Neuronal stem cell (in vitro differentiated cells): ENCODE data around the gene MBOAT7.
"Not testable (repeated sequence)": the region's sequence is repeated elsewhere in the genome, so short reads cannot be mapped to it uniquely, and the experiment has no call there.

Experiments used
- DNase-seq: peaks from one replicate; pipeline ENCODE4 v3.0.0-alpha.2; 2013; ENCODE audit warnings: low spot score
- H2AFZ ChIP-seq: one replicate; pipeline ENCODE4 v1.6.1; 2013; ENCODE audit warnings: mild to moderate bottlenecking, low read length, inconsistent platforms
- H2AK5ac ChIP-seq: 2 replicates; pipeline ENCODE4 v1.6.1; 2013; ENCODE audit warnings: low read depth, mild to moderate bottlenecking, inconsistent platforms, low read length, moderate library complexity, mixed read lengths
- H2BK120ac ChIP-seq: 2 replicates; pipeline ENCODE4 v1.6.1; 2013; ENCODE audit warnings: low read depth, mild to moderate bottlenecking, inconsistent platforms, low read length, moderate library complexity, mixed read lengths
- H2BK12ac ChIP-seq: one replicate; pipeline ENCODE4 v1.6.1; 2013; ENCODE audit warnings: low read length, inconsistent platforms
- H2BK15ac ChIP-seq: 2 replicates; pipeline ENCODE4 v1.6.1; 2013; ENCODE audit warnings: mild to moderate bottlenecking, low read length, inconsistent platforms, mixed read lengths
- H2BK5ac ChIP-seq: one replicate; pipeline ENCODE4 v1.6.1; 2013; ENCODE audit warnings: inconsistent platforms, mild to moderate bottlenecking, low read length, moderate library complexity
- H3K14ac ChIP-seq: one replicate; pipeline ENCODE4 v1.6.1; 2013; ENCODE audit warnings: low read length, inconsistent platforms
- H3K18ac ChIP-seq: 2 replicates; pipeline ENCODE4 v1.6.1; 2013; ENCODE audit warnings: low read length, inconsistent platforms
- H3K23ac ChIP-seq: 2 replicates; pipeline ENCODE4 v1.6.1; 2013; ENCODE audit warnings: low read depth, mild to moderate bottlenecking, mixed read lengths, low read length, inconsistent platforms; ENCODE audit not compliant: poor library complexity
- H3K27ac ChIP-seq: replicated peaks from 3 replicates; pipeline ENCODE4 v1.5.1; 2013; ENCODE audit warnings: low read length, inconsistent platforms
- H3K27me3 ChIP-seq, 3 experiments: 2 replicates each; pipeline ENCODE4 v1.6.1; 2013; ENCODE audit warnings: low read length in 3 of 3, mild to moderate bottlenecking in 2 of 3, inconsistent platforms in 1 of 3, low read depth in 1 of 3, mixed read lengths in 1 of 3, moderate library complexity in 1 of 3; ENCODE audit not compliant: control insufficient read depth in 3 of 3, insufficient read depth in 3 of 3
- H3K36me3 ChIP-seq, 2 donors: replicated peaks in 1 of 2; 2 replicates each; pipeline ENCODE4 v1.6.1; 2013; ENCODE audit warnings: low read length in 2 of 2; ENCODE audit not compliant: control insufficient read depth in 2 of 2, insufficient read depth in 2 of 2
- H3K4ac ChIP-seq: 2 replicates; pipeline ENCODE4 v1.6.1; 2013; ENCODE audit warnings: inconsistent platforms, mild to moderate bottlenecking, low read length, moderate library complexity
- H3K4me1 ChIP-seq, 2 donors: 1 replicate in 1 of 2; 2 replicates in 1 of 2; pipeline ENCODE4 v1.6.1; 2013; ENCODE audit warnings: low read length in 2 of 2, low read depth in 1 of 2; ENCODE audit not compliant: control insufficient read depth in 2 of 2, insufficient read depth in 1 of 2
- H3K4me2 ChIP-seq: one replicate; pipeline ENCODE4 v1.6.1; 2013; ENCODE audit warnings: mild to moderate bottlenecking, low read length, inconsistent platforms; ENCODE audit not compliant: insufficient read depth, poor library complexity, severe bottlenecking
- H3K4me3 ChIP-seq, 2 donors: 2 replicates each; pipeline ENCODE4 v1.5.1; 2013; ENCODE audit warnings: low read length in 2 of 2, mild to moderate bottlenecking in 2 of 2, inconsistent platforms in 1 of 2, moderate library complexity in 1 of 2
- H3K79me1 ChIP-seq: one replicate; pipeline ENCODE4 v1.6.1; 2013; ENCODE audit warnings: low read depth, mild to moderate bottlenecking, inconsistent platforms, low read length, moderate library complexity
- H3K9ac ChIP-seq: one replicate; pipeline ENCODE4 v1.6.1; 2013; ENCODE audit warnings: mild to moderate bottlenecking, low read depth, low read length, inconsistent platforms; ENCODE audit not compliant: poor library complexity
- H3K9me3 ChIP-seq, 2 donors: replicated peaks in 1 of 2; 2 replicates each; pipeline versions ENCODE3 to v1.6.1; 2013; ENCODE audit warnings: low read length in 2 of 2, mild to moderate bottlenecking in 2 of 2, inconsistent platforms in 1 of 2, low read depth in 1 of 2, mixed read lengths in 1 of 2, moderate library complexity in 1 of 2; ENCODE audit not compliant: control insufficient read depth in 2 of 2, insufficient read depth in 1 of 2
- H4K8ac ChIP-seq: one replicate; pipeline ENCODE4 v1.6.1; 2013; ENCODE audit warnings: low read depth, mild to moderate bottlenecking, inconsistent platforms, low read length, moderate library complexity
- H4K91ac ChIP-seq: one replicate; pipeline ENCODE4 v1.6.1; 2013; ENCODE audit warnings: low read length, low read depth, mild to moderate bottlenecking, inconsistent platforms; ENCODE audit not compliant: poor library complexity
- WGBS, 2 donors: extraction: QIAGEN DNeasy Blood & Tissue Kit; methylation state at CpG; one replicate each; pipeline ENCODE4 v1.1.7; 2013; ENCODE audit warnings: missing lambda C conversion rate in 2 of 2, mixed read lengths in 1 of 2; ENCODE audit not compliant: insufficient read length in 2 of 2, insufficient replicate concordance in 1 of 2; ENCODE audit errors: extremely low coverage in 2 of 2; 5-methylcytosine and 5-hydroxymethylcytosine counted together

MBOAT7 gene

GRCh38 chr19:54183431-54183830 lies 5.9 kb downstream of the MBOAT7 start:
- H3K4me3 ChIP-seq, result peak overlapping the region in 1 of 2 donors; percentile 8
- H3K9me3 ChIP-seq, result no peaks in the 10 kb centered on the region
- H3K14ac ChIP-seq, result no peak overlapping the region
- peaks cover 30 to 55% of the 10 kb centered on the region in 2 donors for H3K36me3 ChIP-seq
- H3K23ac ChIP-seq, result peak overlapping the region; percentile 90
- H2BK15ac ChIP-seq, result no peak overlapping the region
- peaks cover 12 to 21% of the 10 kb centered on the region in 2 donors for H3K4me1 ChIP-seq
- no peak overlapping the region for H3K27ac ChIP-seq
- H2BK5ac ChIP-seq, result no peak overlapping the region
- H2AK5ac ChIP-seq, result no peak overlapping the region
- H3K4ac ChIP-seq, result no peak overlapping the region
- H3K79me1 ChIP-seq, result peaks cover 9% of the 10 kb centered on the region
- no peak overlapping the region for H4K8ac ChIP-seq
- no peak for DNase-seq
- H3K9ac ChIP-seq, result peak overlapping the region; percentile 61
- H3K27me3 ChIP-seq, result no peaks in the 10 kb centered on the region
- WGBS, 2 donors, result no CpG with 5 or more reads among the region's 11 CpGs
- no peak overlapping the region for H3K4me2 ChIP-seq
- no peak overlapping the region for H2BK12ac ChIP-seq
- no peak overlapping the region for H2BK120ac ChIP-seq
- H2AFZ ChIP-seq, result no peak overlapping the region
- no peak overlapping the region for H4K91ac ChIP-seq
- H3K18ac ChIP-seq, result no peak overlapping the region

- not testable (repeated sequence) for H3K4me2 ChIP-seq, H3K79me1 ChIP-seq, H4K91ac ChIP-seq, H2BK12ac ChIP-seq, H3K18ac ChIP-seq, H2AFZ ChIP-seq, H2BK15ac ChIP-seq, H2BK120ac ChIP-seq, H3K27ac ChIP-seq, H3K14ac ChIP-seq, H4K8ac ChIP-seq, H3K23ac ChIP-seq, H3K9ac ChIP-seq, H3K27me3 ChIP-seq, DNase-seq, H2BK5ac ChIP-seq, H2AK5ac ChIP-seq, H3K9me3 ChIP-seq, H3K4ac ChIP-seq, H3K4me3 ChIP-seq
- Histone ChIP-seq H3K4me1 (peaks cover 8 to 23% of the 10 kb centered on the region in 2 donors), H3K36me3 (peaks cover 32 to 55% of the 10 kb centered on the region in 2 donors)
- no CpG with 5 or more reads among the region's 3 CpGs for WGBS, 2 donors
Observed at GRCh38 chr19:54181894-54182293, 7.5 kb downstream of the MBOAT7 start.

GRCh38 chr19:54180691-54181091 lies 8.7 kb downstream of the MBOAT7 start:
- Histone ChIP-seq H3K23ac (no peak overlapping the region), H3K27me3 (no peaks in the 10 kb centered on the region), H4K91ac (no peak overlapping the region), H2AFZ (no peak overlapping the region), H3K4me3 (no peak overlapping the region), H3K14ac (no peak overlapping the region), H2BK12ac (no peak overlapping the region), H2BK15ac (no peak overlapping the region), H3K36me3 (peaks cover 31 to 57% of the 10 kb centered on the region in 2 donors), H4K8ac (no peak overlapping the region), H2BK5ac (no peak overlapping the region), H3K4ac (no peak overlapping the region), H3K4me2 (no peak overlapping the region), H2AK5ac (peak overlapping the region; percentile 26), H2BK120ac (no peak overlapping the region), H3K27ac (no peak overlapping the region), H3K79me1 (no peaks in the 10 kb centered on the region), H3K9me3 (no peaks in the 10 kb centered on the region), H3K9ac (peak overlapping the region; percentile 21), H3K4me1 (peaks cover 8 to 23% of the 10 kb centered on the region in 2 donors), H3K18ac (no peak overlapping the region)
- WGBS, 2 donors, result no CpG with 5 or more reads among the region's 37 CpGs
- no peak for DNase-seq

GRCh38 chr19:54179921-54180461 lies 9.4 kb downstream of the MBOAT7 start:
- Histone ChIP-seq H3K9me3 (no peaks in the 10 kb centered on the region), H3K18ac (no peak overlapping the region), H3K14ac (no peak overlapping the region), H4K91ac (no peak overlapping the region), H3K36me3 (peaks cover 29 to 62% of the 10 kb centered on the region in 2 donors), H2AK5ac (no peak overlapping the region), H3K4me2 (no peak overlapping the region), H2AFZ (no peak overlapping the region), H3K4me1 (peaks cover 8 to 23% of the 10 kb centered on the region in 2 donors), H2BK15ac (no peak overlapping the region), H3K9ac (no peak overlapping the region), H3K27me3 (no peaks in the 10 kb centered on the region), H2BK12ac (no peak overlapping the region), H3K23ac (no peak overlapping the region), H3K4ac (no peak overlapping the region), H3K79me1 (no peaks in the 10 kb centered on the region), H2BK120ac (no peak overlapping the region), H4K8ac (no peak overlapping the region), H3K27ac (peak overlapping the region; percentile 40), H2BK5ac (no peak overlapping the region), H3K4me3 (no peak overlapping the region)
- WGBS, 2 donors, result no CpG with 5 or more reads among the region's 10 CpGs
- peak; percentile 84 for DNase-seq
